Tibial nerve (tissue), 3 donors: ENCODE results near the gene PDCD1.
"Not testable (repeated sequence)": the region's sequence is repeated elsewhere in the genome, so short reads cannot be mapped to it uniquely, and the experiment has no call there.

ENCODE experiments used
- POLR2A ChIP-seq, 2 donors: fragments of 450-650 bp; IDR thresholded peaks; one replicate each; pipeline ENCODE4 v1.6.1; 2017; ENCODE audit warnings: antibody characterized with exemption in 2 of 2, mild to moderate bottlenecking in 2 of 2, moderate library complexity in 2 of 2
- TF ChIP-seq, protein P1 (sequence below), 5 experiments: fragments of 200-600 bp in 3 of 5; fragments of 450-650 bp in 2 of 5; sonication (generic) in 3 of 5; IDR thresholded peaks; one replicate each; pipeline ENCODE4 v1.5.1; 2016 to 2019; ENCODE audit warnings: antibody characterized with exemption in 5 of 5, mild to moderate bottlenecking in 3 of 5, moderate library complexity in 2 of 5

DNA sequence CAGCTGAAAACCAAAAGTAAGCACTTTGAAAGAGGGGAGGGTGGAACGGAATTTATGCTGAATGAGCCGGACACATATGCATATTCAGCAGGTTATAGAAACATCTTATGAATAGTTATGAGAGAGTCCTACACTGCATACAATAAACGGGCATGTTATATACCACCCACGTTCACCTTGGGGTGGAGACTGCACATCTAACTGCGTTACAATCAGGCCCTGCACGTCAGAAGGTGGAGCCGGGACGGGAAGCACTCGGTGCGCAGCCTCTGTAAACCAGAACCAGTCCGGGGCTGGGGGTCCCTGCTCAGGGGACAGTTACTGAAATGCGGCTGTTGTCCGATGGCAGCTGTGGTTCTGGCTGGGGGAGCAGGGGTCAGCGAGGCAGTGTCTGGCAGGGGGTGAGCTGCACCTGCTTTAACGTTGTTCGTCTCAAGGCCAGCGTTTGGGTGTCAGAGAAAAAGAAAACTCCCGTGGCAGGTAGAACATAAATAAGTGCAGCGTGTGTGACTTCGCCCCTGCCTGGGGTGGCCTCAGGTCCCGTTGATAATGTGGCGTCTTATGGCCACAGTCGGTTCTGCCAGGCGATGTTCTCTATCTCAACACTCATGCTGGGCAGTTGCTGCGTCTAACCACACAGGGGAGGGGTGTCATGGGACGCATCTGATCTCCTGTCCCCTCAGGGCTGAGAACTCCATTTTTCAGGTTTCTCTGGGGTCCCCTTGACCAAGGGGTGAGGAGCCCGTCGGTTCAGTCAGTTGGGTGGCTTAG, 24.8 kb downstream of the PDCD1 start:
- TF ChIP-seq, protein P1, sequence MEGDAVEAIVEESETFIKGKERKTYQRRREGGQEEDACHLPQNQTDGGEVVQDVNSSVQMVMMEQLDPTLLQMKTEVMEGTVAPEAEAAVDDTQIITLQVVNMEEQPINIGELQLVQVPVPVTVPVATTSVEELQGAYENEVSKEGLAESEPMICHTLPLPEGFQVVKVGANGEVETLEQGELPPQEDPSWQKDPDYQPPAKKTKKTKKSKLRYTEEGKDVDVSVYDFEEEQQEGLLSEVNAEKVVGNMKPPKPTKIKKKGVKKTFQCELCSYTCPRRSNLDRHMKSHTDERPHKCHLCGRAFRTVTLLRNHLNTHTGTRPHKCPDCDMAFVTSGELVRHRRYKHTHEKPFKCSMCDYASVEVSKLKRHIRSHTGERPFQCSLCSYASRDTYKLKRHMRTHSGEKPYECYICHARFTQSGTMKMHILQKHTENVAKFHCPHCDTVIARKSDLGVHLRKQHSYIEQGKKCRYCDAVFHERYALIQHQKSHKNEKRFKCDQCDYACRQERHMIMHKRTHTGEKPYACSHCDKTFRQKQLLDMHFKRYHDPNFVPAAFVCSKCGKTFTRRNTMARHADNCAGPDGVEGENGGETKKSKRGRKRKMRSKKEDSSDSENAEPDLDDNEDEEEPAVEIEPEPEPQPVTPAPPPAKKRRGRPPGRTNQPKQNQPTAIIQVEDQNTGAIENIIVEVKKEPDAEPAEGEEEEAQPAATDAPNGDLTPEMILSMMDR (IDR thresholded peaks at IDR 0.05) = not testable (repeated sequence)
- TF ChIP-seq POLR2A (IDR thresholded peaks at IDR 0.05) = not testable (repeated sequence)
